Upper lobe of right lung (tissue), 1 donor: ENCODE data around the gene SLC39A11. TPM values are rescaled to one million over a fixed set of nuclear protein-coding genes. Genes with fewer than 3 reads are reported as not detected.

ENCODE experiments used
- ATAC-seq: fragments of 200-7000 bp; cut with Tn5 transposase; one replicate; pipeline ENCODE4 v1.9.1; 2020; ENCODE audit warnings: mild to moderate bottlenecking, moderate library complexity
- DNase-seq: peaks from one replicate; pipeline ENCODE4 v3.0.0-alpha.2; 2020
- H3K27ac ChIP-seq: fragments of 200-600 bp; one replicate; pipeline ENCODE4 v1.8.0; 2022
- H3K27me3 ChIP-seq: fragments of 200-600 bp; one replicate; pipeline ENCODE4 v1.8.0; 2022; ENCODE audit warnings: mild to moderate bottlenecking
- H3K36me3 ChIP-seq: fragments of 200-600 bp; one replicate; pipeline ENCODE4 v1.8.0; 2022
- H3K4me1 ChIP-seq: fragments of 200-600 bp; one replicate; pipeline ENCODE4 v1.8.0; 2022
- H3K4me3 ChIP-seq: fragments of 200-600 bp; one replicate; pipeline ENCODE4 v1.8.0; 2022; ENCODE audit warnings: mild to moderate bottlenecking
- H3K9me3 ChIP-seq: fragments of 200-600 bp; one replicate; pipeline ENCODE4 v1.8.0; 2022
- CTCF ChIP-seq: fragments of 200-600 bp; IDR thresholded peaks from one replicate; pipeline ENCODE4 v1.8.0; 2022; ENCODE audit warnings: antibody characterized with exemption
- intact Hi-C: fragments of 100-400 bp; cut with DNase I; formaldehyde crosslinking; loops from one replicate; pipeline ENCODE4 v1.11.0; 2022
- total RNA-seq: library from RNA; stranded (reverse); fragmentation: NEBNext Ultra II Directional; extraction: Animal tissue kit (Norgen Biotek cat#: 25700); gene quantifications from one replicate; pipeline ENCODE4 v1.2.1, GENCODE V29; 2021
- donor health status: DM: no; HTN: yes; CAD: no; lungs with severe emphysema.

Gene SLC39A11
- total RNA-seq, 1 donor from 2014 or later: 33.7 TPM

- H3K4me3 ChIP-seq: peak overlapping the region; percentile 74
- TF ChIP-seq CTCF: no peak
- no peaks in the 10 kb centered on the region for H3K27me3 ChIP-seq
- no peaks in the 10 kb centered on the region for H3K9me3 ChIP-seq
- H3K27ac ChIP-seq: no peak overlapping the region
- no peak for DNase-seq
- no peak for ATAC-seq
- peaks cover 25% of the 10 kb centered on the region for H3K4me1 ChIP-seq
- peaks cover 9% of the 10 kb centered on the region for H3K36me3 ChIP-seq
- intact Hi-C loops: no loop called here
Measured at GRCh38 chr17:73091410-73091769, 1.1 kb downstream of the SLC39A11 start.

GRCh38 chr17:73090396-73091202 is 1.9 kb downstream of the SLC39A11 start:
- peaks cover 25% of the 10 kb centered on the region for H3K4me1 ChIP-seq
- intact Hi-C loops: no loop called here
- DNase-seq: no peak
- no peak overlapping the region for H3K27ac ChIP-seq
- TF ChIP-seq CTCF: no peak
- peaks cover 13% of the 10 kb centered on the region for H3K36me3 ChIP-seq
- H3K9me3 ChIP-seq: no peaks in the 10 kb centered on the region
- no peak for ATAC-seq
- H3K27me3 ChIP-seq: no peaks in the 10 kb centered on the region
- no peak overlapping the region for H3K4me3 ChIP-seq

- intact Hi-C loops: no loop called here
- H3K4me1 ChIP-seq: peaks cover 25% of the 10 kb centered on the region
- H3K27me3 ChIP-seq: no peaks in the 10 kb centered on the region
- no peak for ATAC-seq
- no peak for TF ChIP-seq CTCF
- DNase-seq: no peak
- H3K27ac ChIP-seq: no peak overlapping the region
- no peak overlapping the region for H3K4me3 ChIP-seq
- H3K9me3 ChIP-seq: no peaks in the 10 kb centered on the region
- peaks cover 16% of the 10 kb centered on the region for H3K36me3 ChIP-seq
Measured at GRCh38 chr17:73089322-73090317, 2.9 kb downstream of the SLC39A11 start.

GRCh38 chr17:73088561-73088960 is 3.9 kb downstream of the SLC39A11 start:
- no peak for TF ChIP-seq CTCF
- no peaks in the 10 kb centered on the region for H3K27me3 ChIP-seq
- ATAC-seq (no peak), DNase-seq (no peak)
- H3K27ac ChIP-seq: no peak overlapping the region
- peaks cover 25% of the 10 kb centered on the region for H3K4me1 ChIP-seq
- intact Hi-C loops: no loop called here
- no peak overlapping the region for H3K4me3 ChIP-seq
- peaks cover 27% of the 10 kb centered on the region for H3K36me3 ChIP-seq
- H3K9me3 ChIP-seq: no peaks in the 10 kb centered on the region

GRCh38 chr17:73083432-73083831 is 9.1 kb downstream of the SLC39A11 start:
- DNase-seq: no peak
- Histone ChIP-seq H3K27me3 (no peaks in the 10 kb centered on the region), H3K4me3 (no peak overlapping the region), H3K27ac (no peak overlapping the region), H3K36me3 (peaks cover 29% of the 10 kb centered on the region), H3K4me1 (no peaks in the 10 kb centered on the region), H3K9me3 (no peaks in the 10 kb centered on the region)
- intact Hi-C loops: no loop called here
- TF ChIP-seq CTCF: no peak
- ATAC-seq: no peak
